Calu3 (cell line): Measurements from ENCODE around the gene MAD1L1. TPM values are rescaled to one million over a fixed set of nuclear protein-coding genes. Genes with fewer than 3 reads are reported as not detected.
"Not testable (repeated sequence)": the region's sequence is repeated elsewhere in the genome, so short reads cannot be mapped to it uniquely, and the experiment has no call there.

Experiments used
- BruUV-seq: library from RNA; stranded (reverse); fragments of 400-500 nt; replicated peaks from 2 replicates; lab custom pipeline; 2021; lab: Mats Ljungman, UMichigan
- CTCF ChIA-PET: fragments of 300-600 bp; sonication (Branson Sonifier 250); formaldehyde crosslinking; loops from one replicate; lab custom pipeline; 2022; ENCODE audit warnings: antibody characterized with exemption; lab: Charles Lee
- DNase-seq: peaks from one replicate; pipeline ENCODE4 v3.0.0; 2022
- H3K27ac Mint-ChIP-seq: one replicate; pipeline ENCODE4 v1.8.0; 2022; ENCODE audit warnings: mixed read lengths; ENCODE audit not compliant: unreplicated experiment
- H3K27me3 Mint-ChIP-seq: one replicate; pipeline ENCODE4 v1.8.0; 2022; ENCODE audit warnings: mixed read lengths; ENCODE audit not compliant: unreplicated experiment
- H3K36me3 Mint-ChIP-seq: one replicate; pipeline ENCODE4 v1.8.0; 2022; ENCODE audit warnings: mild to moderate bottlenecking, moderate library complexity, mixed read lengths; ENCODE audit not compliant: insufficient read depth, unreplicated experiment
- H3K4me1 Mint-ChIP-seq: one replicate; pipeline ENCODE4 v1.8.0; 2022; ENCODE audit warnings: mild to moderate bottlenecking, low read depth, mixed read lengths; ENCODE audit not compliant: unreplicated experiment
- H3K4me3 Mint-ChIP-seq: one replicate; pipeline ENCODE4 v1.8.0; 2022; ENCODE audit warnings: mild to moderate bottlenecking, low read depth, moderate library complexity, mixed read lengths; ENCODE audit not compliant: unreplicated experiment
- H3K9me3 Mint-ChIP-seq: one replicate; pipeline ENCODE4 v1.8.0; 2022; ENCODE audit warnings: low read depth, mixed read lengths; ENCODE audit not compliant: unreplicated experiment
- CTCF ChIP-seq: fragments of 200-600 bp; IDR thresholded peaks from one replicate; pipeline ENCODE4 v1.8.0; 2022; ENCODE audit warnings: antibody characterized with exemption; ENCODE audit not compliant: unreplicated experiment
- intact Hi-C: fragments of 100-400 bp; cut with micrococcal nuclease; formaldehyde crosslinking; loops from one replicate; pipeline ENCODE4 v1.10.0; 2022; ENCODE audit not compliant: unreplicated experiment
- total RNA-seq: library from RNA; stranded (reverse); gene quantifications from 2 replicates; pipeline ENCODE4 v1.2.3, GENCODE V29; 2022

The MAD1L1 gene
- total RNA-seq, 1 experiment from 2014 or later = 86.0 TPM

GRCh38 chr7:1829111-1829510 is 403.6 kb downstream of the MAD1L1 start:
- CTCF ChIA-PET = no interaction called here
- no peaks in the 10 kb centered on the region for H3K4me1 Mint-ChIP-seq
- H3K27me3 Mint-ChIP-seq = no peaks in the 10 kb centered on the region
- H3K4me3 Mint-ChIP-seq = no peak overlapping the region
- H3K9me3 Mint-ChIP-seq = peaks cover 13% of the 10 kb centered on the region
- intact Hi-C loops = no loop called here
- H3K36me3 Mint-ChIP-seq = no peaks in the 10 kb centered on the region
- no TSS peak for BruUV-seq
- no peak for TF ChIP-seq CTCF
- DNase-seq = no peak
- H3K27ac Mint-ChIP-seq = no peak overlapping the region

DNA sequence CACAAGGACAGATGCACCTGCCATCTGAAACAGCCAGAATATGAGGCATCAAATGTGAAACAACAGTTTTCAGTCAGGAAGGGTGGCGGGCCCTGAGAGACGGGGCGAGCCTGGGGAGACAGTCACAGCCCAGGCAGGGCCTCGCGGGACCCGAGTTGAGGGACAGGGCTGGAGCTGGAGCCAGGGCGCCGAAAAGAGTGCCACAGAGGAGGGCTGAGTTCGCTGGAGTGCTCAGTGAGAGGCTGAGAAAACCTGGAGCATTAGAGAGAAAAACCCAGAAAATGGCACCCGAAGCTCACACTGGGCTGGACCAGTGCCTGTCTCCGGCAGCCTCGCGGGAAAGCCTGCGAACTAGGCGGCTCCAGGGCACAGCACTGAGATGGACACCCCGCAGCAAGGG is 404.6 kb downstream of the MAD1L1 start:
- H3K27ac Mint-ChIP-seq, H3K4me1 Mint-ChIP-seq, BruUV-seq, H3K4me3 Mint-ChIP-seq, CTCF ChIA-PET, H3K36me3 Mint-ChIP-seq, H3K27me3 Mint-ChIP-seq, DNase-seq, intact Hi-C loops: not testable (repeated sequence)
- H3K9me3 Mint-ChIP-seq = peaks cover 11% of the 10 kb centered on the region

- H3K36me3 Mint-ChIP-seq, H3K4me1 Mint-ChIP-seq, CTCF ChIA-PET, H3K27me3 Mint-ChIP-seq, DNase-seq, BruUV-seq, H3K27ac Mint-ChIP-seq, H3K4me3 Mint-ChIP-seq, intact Hi-C loops: not testable (repeated sequence)
- peaks cover 11% of the 10 kb centered on the region for H3K9me3 Mint-ChIP-seq
Measured at GRCh38 chr7:1827521-1827981, 405.2 kb downstream of the MAD1L1 start.

DNA sequence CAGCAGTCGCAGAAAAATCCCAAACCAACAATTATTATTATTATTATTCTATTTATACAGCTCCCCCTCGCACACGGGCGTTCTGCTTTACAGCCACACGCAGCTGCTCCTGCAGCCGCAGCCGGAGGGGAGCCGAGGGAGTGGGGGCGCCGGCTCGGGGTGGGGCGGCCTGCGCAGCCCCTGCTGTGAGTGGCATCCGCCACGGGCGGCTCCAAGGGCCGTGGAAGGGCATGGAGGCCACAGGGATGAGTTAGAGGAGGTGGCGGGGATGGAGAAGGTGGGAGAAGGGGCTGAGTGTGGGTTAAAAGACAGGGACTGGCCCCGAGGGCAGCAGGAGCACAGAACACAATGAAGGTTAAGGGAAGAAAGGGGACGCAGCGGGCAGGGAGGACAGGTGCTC is 405.8 kb downstream of the MAD1L1 start:
- CTCF ChIA-PET = interaction anchor here (1.4 kb wide), 1 partner anchor 13 kb away, joined by 4 read pairs; no protein-coding TSS in a partner anchor
- H3K27ac Mint-ChIP-seq, H3K9me3 Mint-ChIP-seq, H3K27me3 Mint-ChIP-seq, H3K4me3 Mint-ChIP-seq, H3K4me1 Mint-ChIP-seq, H3K36me3 Mint-ChIP-seq, intact Hi-C loops, DNase-seq, BruUV-seq: not testable (repeated sequence)

GRCh38 chr7:1825897-1826741 is 406.6 kb downstream of the MAD1L1 start:
- no peak for DNase-seq
- H3K9me3 Mint-ChIP-seq = peaks cover 8% of the 10 kb centered on the region
- TF ChIP-seq CTCF = no peak
- no peak overlapping the region for H3K4me3 Mint-ChIP-seq
- H3K27ac Mint-ChIP-seq = no peak overlapping the region
- no peaks in the 10 kb centered on the region for H3K4me1 Mint-ChIP-seq
- CTCF ChIA-PET = interaction anchor here (1.4 kb wide), 1 partner anchor 12 kb away, joined by 4 read pairs; no protein-coding TSS in a partner anchor
- H3K27me3 Mint-ChIP-seq = no peaks in the 10 kb centered on the region
- intact Hi-C loops = no loop called here
- no peaks in the 10 kb centered on the region for H3K36me3 Mint-ChIP-seq
- no TSS peak for BruUV-seq

- H3K4me1 Mint-ChIP-seq, intact Hi-C loops: not testable (repeated sequence)
Measured at GRCh38 chr7:1825647-1825896, 407.2 kb downstream of the MAD1L1 start.

GRCh38 chr7:1824882-1825646 is 407.7 kb downstream of the MAD1L1 start:
- H3K4me3 Mint-ChIP-seq, DNase-seq, intact Hi-C loops, BruUV-seq, H3K27ac Mint-ChIP-seq, H3K4me1 Mint-ChIP-seq, H3K9me3 Mint-ChIP-seq, H3K36me3 Mint-ChIP-seq, H3K27me3 Mint-ChIP-seq: not testable (repeated sequence)
- CTCF ChIA-PET = interaction anchor here (1.4 kb wide), 1 partner anchor 11 kb away, joined by 4 read pairs; no protein-coding TSS in a partner anchor

More at GRCh38 chr7:1825647-1825896, 407.2 kb downstream of the MAD1L1 start:
- not testable (repeated sequence) for H3K4me3 Mint-ChIP-seq, H3K36me3 Mint-ChIP-seq, DNase-seq, BruUV-seq, H3K27me3 Mint-ChIP-seq, H3K9me3 Mint-ChIP-seq, H3K27ac Mint-ChIP-seq
- CTCF ChIA-PET = interaction anchor here (1.4 kb wide), 1 partner anchor 11 kb away, joined by 4 read pairs; no protein-coding TSS in a partner anchor
